DOHH2 (cell line): ENCODE results near the gene SSBP3.

ENCODE experiments used
- H3F3A ChIP-seq: fragments of 200-600 bp; sonication (generic), shearing (Covaris generic); 2 replicates; pipeline ENCODE4 v1.6.0; 2016; ENCODE audit warnings: antibody characterized with exemption, mild to moderate bottlenecking; ENCODE audit not compliant: control insufficient read depth, insufficient read depth
- H3K27ac ChIP-seq: fragments of 200-600 bp; sonication (generic); 2 replicates; pipeline ENCODE4 v1.5.1; 2014; ENCODE audit warnings: low read depth, mild to moderate bottlenecking, low read length, moderate library complexity
- H3K27me3 ChIP-seq: fragments of 200-600 bp; sonication (generic); 2 replicates; pipeline ENCODE4 v1.6.1; 2014; ENCODE audit warnings: mild to moderate bottlenecking, low read length, mixed read lengths; ENCODE audit not compliant: control insufficient read depth
- H3K36me3 ChIP-seq: fragments of 200-600 bp; sonication (generic); 2 replicates; pipeline ENCODE4 v1.6.1; 2014; ENCODE audit warnings: mild to moderate bottlenecking, low read length, moderate library complexity, mixed read lengths; ENCODE audit not compliant: control insufficient read depth
- H3K4me1 ChIP-seq: fragments of 200-600 bp; sonication (generic); 2 replicates; pipeline ENCODE4 v1.6.1; 2014; ENCODE audit warnings: mild to moderate bottlenecking, low read length, mixed read lengths; ENCODE audit not compliant: control insufficient read depth
- H3K4me2 ChIP-seq: fragments of 200-600 bp; sonication (generic); 2 replicates; pipeline ENCODE4 v1.6.0; 2014; ENCODE audit warnings: mild to moderate bottlenecking, low read length, moderate library complexity
- H3K4me3 ChIP-seq: fragments of 200-600 bp; sonication (generic); 2 replicates; pipeline ENCODE4 v1.5.1; 2014; ENCODE audit warnings: mild to moderate bottlenecking, low read length, mixed read lengths
- H3K79me2 ChIP-seq: fragments of 200-600 bp; sonication (generic); 2 replicates; pipeline ENCODE4 v1.6.1; 2014; ENCODE audit warnings: mild to moderate bottlenecking, low read length, mixed read lengths; ENCODE audit not compliant: control insufficient read depth
- H3K9me2 ChIP-seq: fragments of 200-600 bp; sonication (generic); replicated peaks from 2 replicates; pipeline ENCODE4 v1.6.1; 2014; ENCODE audit warnings: mild to moderate bottlenecking, low read length, mixed read lengths; ENCODE audit not compliant: control insufficient read depth
- H3K9me3 ChIP-seq: fragments of 200-600 bp; sonication (generic); 2 replicates; pipeline ENCODE4 v1.6.1; 2014; ENCODE audit warnings: antibody characterized with exemption, low read length, mixed read lengths; ENCODE audit not compliant: control insufficient read depth, insufficient read depth
- H4K20me1 ChIP-seq: fragments of 200-600 bp; sonication (generic); 2 replicates; pipeline ENCODE4 v1.6.0; 2014; ENCODE audit warnings: low read depth, mild to moderate bottlenecking, antibody characterized with exemption, low read length, moderate library complexity; ENCODE audit not compliant: control insufficient read depth, insufficient read depth
- CTCF ChIP-seq: fragments of 200-600 bp; sonication (generic); IDR thresholded peaks from one replicate; pipeline ENCODE4 v1.5.1; 2014; ENCODE audit warnings: antibody characterized with exemption, mild to moderate bottlenecking, low read depth, low read length; ENCODE audit not compliant: poor library complexity, severe bottlenecking
- EZH2phosphoT487 ChIP-seq: fragments of 200-600 bp; sonication (generic); IDR thresholded peaks from 2 replicates; pipeline ENCODE4 v1.6.1; 2017; ENCODE audit warnings: borderline replicate concordance, mild to moderate bottlenecking, antibody characterized with exemption, low read length, moderate library complexity, mixed read lengths

Gene SSBP3

GRCh38 chr1:54248966-54249365 lies 157.2 kb downstream of the SSBP3 start:
- Histone ChIP-seq H4K20me1 (no peaks in the 10 kb centered on the region), H3K9me2 (no peaks in the 10 kb centered on the region), H3K79me2 (no peaks in the 10 kb centered on the region), H3K36me3 (no peaks in the 10 kb centered on the region), H3K4me2 (no peak overlapping the region), H3F3A (no peaks in the 10 kb centered on the region), H3K4me3 (no peak overlapping the region), H3K27ac (no peak overlapping the region), H3K27me3 (no peaks in the 10 kb centered on the region), H3K9me3 (no peaks in the 10 kb centered on the region), H3K4me1 (no peaks in the 10 kb centered on the region)
- TF ChIP-seq CTCF (no peak), EZH2phosphoT487 (no peak)

- Histone ChIP-seq H3K4me1 (no peaks in the 10 kb centered on the region), H3K27ac (no peak overlapping the region), H3K4me3 (no peak overlapping the region), H3K9me2 (no peaks in the 10 kb centered on the region), H4K20me1 (no peaks in the 10 kb centered on the region), H3K4me2 (no peak overlapping the region), H3K27me3 (no peaks in the 10 kb centered on the region), H3K36me3 (no peaks in the 10 kb centered on the region), H3K79me2 (no peaks in the 10 kb centered on the region), H3F3A (no peaks in the 10 kb centered on the region), H3K9me3 (no peaks in the 10 kb centered on the region)
- TF ChIP-seq CTCF: no peak
- no peak for TF ChIP-seq EZH2phosphoT487
Observed at GRCh38 chr1:54247863-54248515, 158.2 kb downstream of the SSBP3 start.

- Histone ChIP-seq H3K4me1 (no peaks in the 10 kb centered on the region), H4K20me1 (no peaks in the 10 kb centered on the region), H3K27me3 (no peaks in the 10 kb centered on the region), H3K9me2 (no peaks in the 10 kb centered on the region), H3K9me3 (no peaks in the 10 kb centered on the region), H3K27ac (no peak overlapping the region), H3K4me3 (no peak overlapping the region), H3K4me2 (no peak overlapping the region), H3F3A (no peaks in the 10 kb centered on the region), H3K79me2 (no peaks in the 10 kb centered on the region), H3K36me3 (no peaks in the 10 kb centered on the region)
- no peak for TF ChIP-seq CTCF
- TF ChIP-seq EZH2phosphoT487: no peak
Observed at GRCh38 chr1:54246116-54246721, 160.0 kb downstream of the SSBP3 start.
